Measurements from ENCODE around the gene FAM120A.
"Not testable (repeated sequence)": the region's sequence is repeated elsewhere in the genome, so short reads cannot be mapped to it uniquely, and the experiment has no call there.

Gene FAM120A

GRCh38 chr9:93475108-93475507 lies 23.6 kb downstream of the FAM120A start:
- DNase-seq, result no peak

GRCh38 chr9:93475856-93476255 lies 24.4 kb downstream of the FAM120A start:
- no peak for DNase-seq

- no peak for DNase-seq
Measured at GRCh38 chr9:93476924-93477323, 25.4 kb downstream of the FAM120A start.

GRCh38 chr9:93477397-93477796 lies 25.9 kb downstream of the FAM120A start:
- DNase-seq, result no peak

GRCh38 chr9:93479726-93480125 lies 28.2 kb downstream of the FAM120A start:
- no peak for DNase-seq

- DNase-seq, result no peak
Measured at GRCh38 chr9:93480262-93480661, 28.8 kb downstream of the FAM120A start.

- no peak for DNase-seq
Measured at GRCh38 chr9:93480728-93481324, 29.3 kb downstream of the FAM120A start.

- DNase-seq, result no peak
Measured at GRCh38 chr9:93483497-93483896, 32.0 kb downstream of the FAM120A start.

- no peak for DNase-seq
Measured at GRCh38 chr9:93486268-93486667, 34.8 kb downstream of the FAM120A start.

GRCh38 chr9:93488244-93488643 lies 36.8 kb downstream of the FAM120A start:
- DNase-seq, result no peak

GRCh38 chr9:93491593-93492232 lies 40.2 kb downstream of the FAM120A start:
- DNase-seq, result no peak

- no peak for DNase-seq
Measured at GRCh38 chr9:93492327-93492726, 40.8 kb downstream of the FAM120A start.

GRCh38 chr9:93493949-93494348 lies 42.5 kb downstream of the FAM120A start:
- no peak for DNase-seq

GRCh38 chr9:93496285-93496684 lies 44.8 kb downstream of the FAM120A start:
- DNase-seq, result no peak

- DNase-seq, result no peak
Measured at GRCh38 chr9:93500571-93501298, 49.2 kb downstream of the FAM120A start.

- no peak for DNase-seq
Measured at GRCh38 chr9:93501406-93501805, 49.9 kb downstream of the FAM120A start.

GRCh38 chr9:93503381-93503780 lies 51.9 kb downstream of the FAM120A start:
- no peak for DNase-seq

- DNase-seq, result no peak
Measured at GRCh38 chr9:93505541-93506132, 54.2 kb downstream of the FAM120A start.

GRCh38 chr9:93507768-93508167 lies 56.3 kb downstream of the FAM120A start:
- DNase-seq, result no peak

- no peak for DNase-seq
Measured at GRCh38 chr9:93508207-93508606, 56.7 kb downstream of the FAM120A start.

GRCh38 chr9:93509084-93509483 lies 57.6 kb downstream of the FAM120A start:
- no peak for DNase-seq

- no peak for DNase-seq
Measured at GRCh38 chr9:93510041-93510440, 58.6 kb downstream of the FAM120A start.

GRCh38 chr9:93511228-93511627 lies 59.7 kb downstream of the FAM120A start:
- not testable (repeated sequence) for DNase-seq
